Activated CD4-positive, alpha-beta T cell treated with anti-CD3 and anti-CD28 coated beads, Interleukin-2, Interleukin-6, amounts not matched to agents 100 ng/mL and 50 ng/mL, durations not matched to agents 16 hours and 8 hours (primary cell): ENCODE data around the gene LRP1B.
"Not testable (repeated sequence)": the region's sequence is repeated elsewhere in the genome, so short reads cannot be mapped to it uniquely, and the experiment has no call there.

ENCODE experiments used
- DNase-seq: peaks from one replicate; pipeline ENCODE4 v3.0.0-alpha.2; 2020

Gene LRP1B

DNA sequence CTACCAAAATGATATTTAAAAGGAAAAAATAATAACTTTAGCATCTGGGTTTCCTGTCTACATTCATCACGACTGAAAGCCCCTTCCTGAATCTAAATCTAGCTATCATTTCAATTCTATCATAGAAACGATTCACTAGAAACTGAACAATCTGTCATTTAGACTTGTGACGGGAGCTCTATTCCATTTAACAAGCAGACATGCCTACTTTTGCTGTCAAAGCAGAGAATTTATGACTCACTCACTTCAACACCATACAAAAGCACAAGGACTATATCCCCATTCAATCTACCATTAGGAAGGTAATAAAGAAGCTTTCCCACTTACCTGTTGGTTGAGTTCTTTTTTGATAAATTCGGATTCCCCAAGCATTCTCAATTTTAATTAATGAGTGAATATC is 1072.3 kb downstream of the LRP1B start:
- DNase-seq = no peak

GRCh38 chr2:141055531-141055930 is 1075.3 kb downstream of the LRP1B start:
- DNase-seq = no peak

GRCh38 chr2:141048951-141049350 is 1081.9 kb downstream of the LRP1B start:
- DNase-seq = no peak

GRCh38 chr2:141041281-141041680 is 1089.5 kb downstream of the LRP1B start:
- DNase-seq = no peak

- DNase-seq = no peak
These were observed 1092.5 kb downstream of the LRP1B start for GRCh38 chr2:141038341-141038740.

DNA sequence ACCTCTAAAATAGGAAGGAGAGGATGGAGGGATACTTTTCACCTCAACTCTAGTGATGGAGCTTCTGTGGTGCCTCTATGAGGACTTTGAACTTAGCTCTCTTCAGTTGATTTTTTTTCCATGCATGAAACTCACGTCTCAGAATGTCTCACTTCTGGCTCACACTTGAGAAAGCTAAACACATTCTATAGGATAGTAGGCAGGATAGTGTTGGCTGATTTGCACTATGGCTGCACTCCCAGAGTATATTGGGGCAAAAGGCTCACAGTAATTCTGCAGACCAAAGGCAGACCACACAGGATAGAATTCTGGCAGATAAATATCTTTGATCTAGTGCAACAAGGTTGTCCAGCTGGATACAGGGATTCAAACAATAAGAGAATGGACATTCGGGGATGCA is 1093.5 kb downstream of the LRP1B start:
- no peak for DNase-seq

DNA sequence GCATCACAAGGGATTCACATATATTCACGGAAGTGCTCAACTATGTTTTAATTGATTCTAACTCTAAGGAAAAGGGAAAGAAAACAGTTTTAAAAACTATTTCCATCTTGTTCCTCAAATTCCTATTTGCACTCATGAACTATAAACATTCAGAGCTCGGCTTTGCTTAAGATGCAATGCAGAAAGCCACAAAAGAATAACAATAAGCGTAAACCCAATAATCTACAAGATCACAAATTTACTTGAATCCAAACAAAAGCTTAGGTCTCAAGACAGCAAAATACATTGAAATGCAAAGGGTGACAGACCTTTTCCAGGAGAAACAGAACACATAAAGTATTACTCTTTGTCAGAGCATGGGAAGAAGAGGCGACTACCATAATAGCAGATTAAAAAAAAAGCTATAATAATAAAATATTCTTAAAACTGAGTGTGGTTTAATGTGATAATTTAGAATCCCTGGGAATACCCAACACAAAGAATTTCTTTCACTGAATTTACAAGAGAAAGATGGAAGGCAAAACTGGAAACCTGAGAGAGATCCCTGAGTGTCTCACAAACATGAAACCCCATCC is 1094.9 kb downstream of the LRP1B start:
- DNase-seq = no peak

DNA sequence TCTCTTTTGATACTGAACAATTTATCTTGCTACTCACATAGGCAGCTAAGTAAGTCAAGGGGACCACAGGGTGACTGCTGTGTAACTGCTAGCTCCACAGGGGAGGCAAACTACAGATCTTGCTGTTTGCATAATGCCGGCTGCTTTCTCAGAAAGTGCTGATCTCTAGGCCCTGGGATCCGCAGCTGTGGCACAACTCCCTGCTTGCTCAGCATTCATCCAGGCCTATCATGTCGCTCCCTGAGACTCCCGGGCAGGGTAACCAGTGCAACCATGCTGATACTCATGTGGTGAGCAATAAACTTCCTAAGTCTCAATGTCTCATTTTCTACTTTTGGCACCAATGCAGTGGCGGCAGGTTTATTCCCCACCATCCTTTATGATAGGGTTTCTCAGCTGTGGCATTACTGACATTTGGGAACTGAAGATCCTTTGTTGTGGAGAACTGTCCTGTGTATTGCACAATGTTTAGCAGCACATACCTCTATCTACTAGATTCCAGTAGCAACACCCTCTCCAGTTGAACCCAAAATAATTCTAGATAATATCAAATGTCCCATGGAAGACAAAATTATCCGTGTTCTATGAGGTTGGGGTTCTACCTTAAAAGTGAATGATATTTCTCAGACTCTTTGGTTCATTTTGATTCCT is 1101.3 kb downstream of the LRP1B start:
- no peak for DNase-seq

DNA sequence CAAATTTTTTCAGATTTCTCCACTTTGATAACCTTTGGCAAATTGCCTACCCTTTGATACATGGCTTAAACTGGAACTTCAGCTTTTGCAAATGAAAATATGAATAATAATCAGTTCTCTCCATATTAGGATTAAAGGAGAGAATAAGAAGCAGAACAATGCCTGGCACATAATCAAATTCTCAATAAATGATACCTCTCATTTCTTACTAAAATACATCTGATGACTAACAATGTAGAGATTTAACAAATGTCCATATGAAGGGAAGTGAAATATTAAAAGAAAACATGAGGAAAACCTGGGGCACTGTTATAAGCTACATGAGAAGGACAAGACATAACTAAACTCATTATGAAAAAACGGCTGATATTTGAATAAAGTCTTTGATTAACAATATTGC is 1103.6 kb downstream of the LRP1B start:
- no peak for DNase-seq

- no peak for DNase-seq
These were observed 1109.2 kb downstream of the LRP1B start for GRCh38 chr2:141021611-141022010.

GRCh38 chr2:141021109-141021508 is 1109.7 kb downstream of the LRP1B start:
- no peak for DNase-seq

- DNase-seq = no peak
These were observed 1110.5 kb downstream of the LRP1B start for GRCh38 chr2:141020346-141020745.

DNA sequence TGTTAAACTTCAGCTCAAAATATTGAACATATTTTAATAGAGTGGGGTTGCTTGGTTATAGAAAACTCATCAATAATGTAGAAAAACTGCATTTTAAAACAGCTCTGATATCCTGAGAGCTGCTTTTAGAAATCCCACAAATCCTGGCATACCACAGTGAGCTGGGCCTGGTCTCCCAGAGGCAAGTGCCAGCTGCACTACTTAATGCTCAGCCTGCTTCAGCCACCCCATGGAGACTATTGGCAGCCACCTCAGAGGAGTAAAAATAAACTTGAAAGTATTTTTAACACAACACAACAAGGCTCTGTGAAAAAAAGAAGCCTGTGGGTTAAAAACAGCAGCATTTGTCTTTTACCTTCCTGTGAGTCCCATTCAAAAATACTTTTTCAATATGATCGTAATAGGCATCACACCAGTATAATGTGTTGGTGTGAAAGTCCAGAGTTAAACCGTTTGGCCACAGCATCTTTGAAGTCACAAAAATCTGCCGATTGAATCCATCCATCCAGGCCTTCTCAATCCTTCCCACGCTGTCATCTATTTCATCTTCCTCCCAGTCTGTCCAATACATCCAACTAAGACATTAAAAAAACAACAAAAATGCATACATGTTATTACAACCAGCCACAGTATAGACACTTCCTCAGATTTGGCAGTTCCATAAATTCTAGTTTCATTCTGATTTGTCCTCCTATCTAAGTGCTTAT is 1115.3 kb downstream of the LRP1B start:
- DNase-seq = no peak

- DNase-seq = no peak
These were observed 1126.7 kb downstream of the LRP1B start for GRCh38 chr2:141003967-141004657.

GRCh38 chr2:141001750-141002149 is 1129.1 kb downstream of the LRP1B start:
- no peak for DNase-seq

DNA sequence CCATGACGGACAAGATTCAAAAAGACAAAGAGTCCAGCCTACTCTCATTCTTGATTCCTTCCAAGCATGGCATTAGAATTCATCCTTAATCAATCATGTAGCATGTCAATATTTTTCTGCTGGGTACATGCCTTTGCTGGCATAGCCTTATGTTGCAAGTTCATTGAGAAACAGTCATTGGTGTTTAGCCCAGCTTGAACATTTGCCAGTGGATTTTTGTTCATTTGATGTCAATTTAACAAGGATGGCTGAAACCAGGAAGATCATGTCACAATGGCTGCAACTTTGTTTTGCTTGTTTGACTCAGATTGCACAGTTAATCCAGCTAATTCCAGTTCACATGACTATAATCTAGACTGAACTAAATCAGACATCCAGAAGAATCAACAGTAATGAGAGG is 1132.2 kb downstream of the LRP1B start:
- no peak for DNase-seq

GRCh38 chr2:140998017-140998416 is 1132.8 kb downstream of the LRP1B start:
- no peak for DNase-seq

- DNase-seq = no peak
These were observed 1136.0 kb downstream of the LRP1B start for GRCh38 chr2:140994856-140995255.

DNA sequence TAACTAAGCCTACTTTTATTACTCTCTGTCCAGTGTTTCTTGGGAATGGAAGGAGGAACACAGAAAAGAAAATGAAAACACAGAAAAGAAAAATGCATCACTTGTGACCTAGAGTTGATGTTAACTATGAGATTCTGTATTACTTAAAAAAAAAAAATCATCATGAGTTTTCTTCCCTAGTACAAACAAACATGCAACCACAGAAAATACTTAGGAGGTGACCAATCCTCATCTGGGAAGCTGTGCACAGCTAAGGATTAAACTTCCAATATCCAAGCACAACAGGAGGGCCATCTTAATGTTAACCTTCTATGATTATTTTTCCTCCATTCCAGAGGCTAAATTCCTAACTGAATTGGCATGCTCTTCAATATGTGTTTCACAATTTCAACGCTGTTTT is 1140.4 kb downstream of the LRP1B start:
- no peak for DNase-seq

- DNase-seq = no peak
These were observed 1142.2 kb downstream of the LRP1B start for GRCh38 chr2:140988597-140988996.

GRCh38 chr2:140986456-140986855 is 1144.4 kb downstream of the LRP1B start:
- DNase-seq = no peak

- no peak for DNase-seq
These were observed 1155.6 kb downstream of the LRP1B start for GRCh38 chr2:140975237-140975636.

DNA sequence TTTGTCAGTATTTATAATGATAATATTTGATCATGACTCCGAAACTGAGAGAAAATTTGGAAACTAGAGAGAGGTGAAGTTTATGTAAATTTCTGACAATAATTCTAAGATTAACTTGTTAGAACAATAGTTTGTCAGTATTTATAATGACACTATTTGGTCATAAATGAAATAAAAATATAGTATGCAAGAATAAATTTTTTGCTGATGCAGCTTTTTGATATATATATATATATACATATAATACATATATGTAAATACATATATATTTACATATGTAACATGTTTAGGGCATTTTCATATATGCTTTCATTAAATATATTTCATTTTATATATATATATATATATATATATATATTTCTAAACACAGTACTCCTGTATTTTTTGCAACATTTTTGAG is 1158.1 kb downstream of the LRP1B start:
- no peak for DNase-seq

GRCh38 chr2:140964324-140964723 is 1166.5 kb downstream of the LRP1B start:
- DNase-seq = not testable (repeated sequence)
